SK-N-SH (cell line): ENCODE results near the gene MYO9B.

Source experiments
- CTCF ChIP-seq: fragments of 200-600 bp; sonication (generic); IDR thresholded peaks from 2 replicates; pipeline ENCODE4 v1.6.1; 2017; ENCODE audit warnings: antibody characterized with exemption, mild to moderate bottlenecking, moderate library complexity
- MAX ChIP-seq: IDR thresholded peaks from 2 replicates; pipeline ENCODE4 v1.4.0; 2012; ENCODE audit warnings: low read depth
- MXI1 ChIP-seq: IDR thresholded peaks from 2 replicates; pipeline ENCODE4 v1.6.1; 2012; ENCODE audit warnings: mild to moderate bottlenecking, low read depth, low read length, improper control_type of control experiment
- RCOR1 ChIP-seq: fragments of 150-350 bp; IDR thresholded peaks from 2 replicates; pipeline ENCODE4 v1.6.1; 2017; ENCODE audit warnings: antibody characterized with exemption, low read length
- SMC3 ChIP-seq: IDR thresholded peaks from 2 replicates; pipeline ENCODE4 v1.6.1; 2012; ENCODE audit warnings: low read depth, low read length, improper control_type of control experiment
- USF1 ChIP-seq: IDR thresholded peaks from 2 replicates; pipeline ENCODE4 v1.4.0; 2012; ENCODE audit warnings: low read depth, borderline replicate concordance

GRCh38 chr19:17075035-17075863, at the start of gene MYO9B, which contains the start of gene HAUS8:
- TF ChIP-seq MAX (peak; percentile 90), SMC3 (no peak), CTCF (no peak), MXI1 (peak; percentile 85), RCOR1 (no peak), USF1 (no peak)
